MCF 10A (cell line): Measurements from ENCODE around the gene PLXDC1. TPM values are rescaled to one million over a fixed set of nuclear protein-coding genes. Genes with fewer than 3 reads are reported as not detected.

Experiments
- BruUV-seq: library from RNA; stranded (reverse); fragments of 400-500 nt; replicated peaks from 2 replicates; lab custom pipeline; 2021; lab: Mats Ljungman, UMichigan
- CTCF ChIA-PET: fragments of 300-600 bp; sonication (Branson Sonifier 250); formaldehyde crosslinking; extraction: SDS; loops from one replicate; lab custom pipeline; 2021; ENCODE audit warnings: antibody characterized with exemption, inconsistent platforms; lab: Yijun Ruan, JAX
- POLR2A ChIA-PET: fragments of 300-600, 350-650 bp; sonication (Branson Sonifier 250); formaldehyde crosslinking; extraction: SDS; loops from one replicate; lab custom pipeline; 2020; ENCODE audit warnings: antibody characterized with exemption, inconsistent platforms; lab: Yijun Ruan, JAX
- DNase-seq: peaks from one replicate; pipeline ENCODE4 v3.0.0-alpha.2; 2018; ENCODE audit not compliant: unreplicated experiment
- H3K27ac Mint-ChIP-seq: one replicate; pipeline ENCODE4 v1.8.0; 2022; ENCODE audit warnings: mild to moderate bottlenecking, low read depth, mixed read lengths; ENCODE audit not compliant: unreplicated experiment
- H3K27me3 Mint-ChIP-seq: one replicate; pipeline ENCODE4 v1.8.0; 2022; ENCODE audit warnings: mixed read lengths; ENCODE audit not compliant: insufficient read depth, unreplicated experiment
- H3K36me3 Mint-ChIP-seq: one replicate; pipeline ENCODE4 v1.8.0; 2022; ENCODE audit warnings: mild to moderate bottlenecking, moderate library complexity, mixed read lengths; ENCODE audit not compliant: insufficient read depth, unreplicated experiment
- H3K4me1 Mint-ChIP-seq: one replicate; pipeline ENCODE4 v1.8.0; 2022; ENCODE audit warnings: mixed read lengths; ENCODE audit not compliant: insufficient read depth, unreplicated experiment
- H3K4me3 Mint-ChIP-seq: one replicate; pipeline ENCODE4 v1.8.0; 2022; ENCODE audit warnings: mild to moderate bottlenecking, moderate library complexity, mixed read lengths; ENCODE audit not compliant: unreplicated experiment
- H3K9me3 Mint-ChIP-seq: one replicate; pipeline ENCODE4 v1.8.0; 2022; ENCODE audit warnings: mixed read lengths; ENCODE audit not compliant: unreplicated experiment
- CTCF ChIP-seq: fragments of 200-600 bp; IDR thresholded peaks from one replicate; pipeline ENCODE4 v1.8.0; 2022; ENCODE audit warnings: antibody characterized with exemption, mild to moderate bottlenecking; ENCODE audit not compliant: unreplicated experiment
- intact Hi-C: fragments of 100-400 bp; cut with micrococcal nuclease; formaldehyde crosslinking; loops from 2 replicates; pipeline ENCODE4 v1.14.1; 2022
- total RNA-seq: library from RNA; stranded (reverse); gene quantifications from 2 replicates; pipeline ENCODE4 v1.2.3, GENCODE V29; 2022

Gene PLXDC1
- total RNA-seq, 1 experiment from 2014 or later, result 0.61 TPM

DNA sequence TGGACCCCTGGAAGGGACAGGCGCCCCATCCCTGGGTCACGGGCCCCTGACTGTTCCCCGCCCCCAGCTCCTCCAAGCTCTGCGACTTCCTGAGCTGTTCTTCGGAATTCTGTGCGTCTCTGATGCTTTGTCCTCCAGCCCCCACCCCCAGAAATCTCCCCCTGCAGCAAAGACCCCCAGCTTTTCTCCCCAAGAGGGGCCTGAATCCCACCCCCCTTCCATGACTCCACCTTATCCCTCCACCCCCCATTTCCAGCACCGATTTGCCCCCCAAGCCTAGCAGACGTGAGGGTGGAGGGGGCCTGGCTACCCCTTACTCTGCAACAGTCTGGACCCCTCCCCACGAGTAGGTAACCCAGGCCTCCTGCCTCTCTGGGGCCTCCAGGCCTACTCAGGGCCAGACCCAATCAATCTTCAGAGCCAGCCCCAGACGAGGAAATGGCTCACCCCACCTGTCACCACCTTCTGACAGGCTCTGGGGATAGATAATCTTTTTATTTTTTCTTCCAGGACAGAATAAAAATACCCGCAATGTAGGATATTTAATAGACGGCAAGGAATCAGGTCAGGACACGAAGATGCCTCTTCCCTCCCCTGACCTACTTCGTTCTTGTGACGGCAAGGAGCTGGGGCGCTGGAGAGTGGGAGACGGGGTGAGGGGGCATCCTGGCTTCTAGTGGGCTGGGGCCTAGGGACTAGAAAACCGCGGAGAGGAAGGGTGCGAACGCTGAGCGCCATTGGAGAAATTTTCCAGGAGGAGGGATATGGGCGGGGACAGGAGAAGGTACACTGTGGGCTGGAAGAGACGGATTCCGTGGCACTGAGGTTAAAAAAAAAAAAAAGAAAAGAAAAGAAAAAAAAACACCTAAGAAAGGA lies 744 bp upstream of the PLXDC1 start:
- intact Hi-C loops, result loop anchor here (1.0 to 10.0 kb wide), 4 partner anchors 85 to 477 kb away; partner anchors contain the start of genes EPOP and RPL23
- Mint-ChIP-seq H3K4me1 (peaks cover 17% of the 10 kb centered on the region), H3K9me3 (no peaks in the 10 kb centered on the region), H3K27me3 (peaks cover 9% of the 10 kb centered on the region), H3K36me3 (peaks cover 20% of the 10 kb centered on the region), H3K4me3 (peak overlapping the region; percentile 100), H3K27ac (peak overlapping the region; percentile 33)
- ChIA-PET CTCF (interaction anchor here (0.6 to 4.7 kb wide), 20 partner anchors 8 to 281 kb away, joined by 3 to 114 read pairs (median 6); no protein-coding TSS in a partner anchor), POLR2A (interaction anchor here (0.6 to 2.8 kb wide), 19 partner anchors 10 to 401 kb away, joined by 3 to 51 read pairs (median 5); partner anchors contain the start of genes LASP1, PSMB3, RPL19 and RPL23)
- no peak for TF ChIP-seq CTCF
- BruUV-seq, result no TSS peak
- DNase-seq, result no peak

DNA sequence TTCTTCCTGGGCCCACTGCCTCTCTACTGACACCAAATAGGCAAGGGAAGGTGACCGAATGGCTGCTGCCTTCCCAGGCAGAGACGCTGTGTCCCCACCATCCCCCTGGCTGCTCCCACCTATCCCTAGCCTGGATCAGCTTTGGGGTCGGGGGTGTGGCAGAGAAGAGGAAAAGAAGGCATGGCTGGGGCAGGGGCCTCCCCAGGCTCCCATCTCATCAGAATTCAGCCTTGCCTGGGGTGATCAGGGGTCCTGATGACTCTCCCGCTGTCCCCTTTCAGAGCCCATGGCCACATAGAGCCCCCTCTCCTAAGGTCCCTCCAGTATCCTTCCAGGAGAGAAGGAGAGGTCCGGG lies 665 bp downstream of the PLXDC1 start:
- H3K9me3 Mint-ChIP-seq, result no peaks in the 10 kb centered on the region
- DNase-seq, result no peak
- peaks cover 17% of the 10 kb centered on the region for H3K4me1 Mint-ChIP-seq
- no peak overlapping the region for H3K4me3 Mint-ChIP-seq
- peaks cover 20% of the 10 kb centered on the region for H3K36me3 Mint-ChIP-seq
- BruUV-seq, result no TSS peak
- ChIA-PET CTCF (interaction anchor here (3.2 to 4.7 kb wide), 2 partner anchors 83 to 168 kb away, joined by 24 to 114 read pairs; no protein-coding TSS in a partner anchor), POLR2A (no interaction called here)
- peaks cover 9% of the 10 kb centered on the region for H3K27me3 Mint-ChIP-seq
- intact Hi-C loops, result loop anchor here (5.0 to 10.0 kb wide), 3 partner anchors 87 to 476 kb away; partner anchors contain the start of genes EPOP and RPL23
- no peak for TF ChIP-seq CTCF
- no peak overlapping the region for H3K27ac Mint-ChIP-seq

DNA sequence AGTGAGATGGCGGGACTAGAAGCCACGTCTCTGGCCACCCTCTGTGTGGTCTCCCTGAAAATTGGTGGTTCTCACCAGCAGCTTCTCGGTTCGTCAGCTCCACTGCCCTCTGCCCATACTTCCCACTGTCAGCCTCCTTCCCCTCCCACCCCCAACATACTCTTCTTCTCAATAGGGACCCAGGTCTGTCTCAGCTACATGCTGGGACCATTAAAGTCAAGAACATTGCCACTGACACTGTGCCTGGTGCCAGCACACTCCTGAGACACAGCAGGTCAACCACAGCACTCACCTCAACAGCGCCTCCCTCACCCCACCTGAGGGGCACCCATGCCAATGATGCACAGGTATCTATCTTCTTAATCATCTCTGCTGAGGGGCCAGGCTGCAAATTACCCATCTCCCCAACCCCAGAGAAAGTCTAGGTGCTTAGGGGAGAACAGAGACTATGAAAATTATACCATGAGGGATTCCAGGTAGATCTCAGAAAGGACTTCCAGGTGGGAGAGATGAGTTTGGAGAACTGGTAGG lies 1.3 kb downstream of the PLXDC1 start:
- no peak for TF ChIP-seq CTCF
- BruUV-seq, result no TSS peak
- no peaks in the 10 kb centered on the region for H3K9me3 Mint-ChIP-seq
- intact Hi-C loops, result loop anchor here (5.0 to 10.0 kb wide), 3 partner anchors 87 to 475 kb away; partner anchors contain the start of genes EPOP and RPL23
- POLR2A ChIA-PET, result interaction anchor here (0.6 kb wide), 1 partner anchor 277 kb away, joined by 3 read pairs; no protein-coding TSS in a partner anchor
- peaks cover 9% of the 10 kb centered on the region for H3K27me3 Mint-ChIP-seq
- H3K27ac Mint-ChIP-seq, result no peak overlapping the region
- peaks cover 23% of the 10 kb centered on the region for H3K4me1 Mint-ChIP-seq
- CTCF ChIA-PET, result interaction anchor here (0.6 to 4.7 kb wide), 2 partner anchors 167 to 318 kb away, joined by 3 to 114 read pairs; no protein-coding TSS in a partner anchor
- H3K4me3 Mint-ChIP-seq, result no peak overlapping the region
- no peak for DNase-seq
- H3K36me3 Mint-ChIP-seq, result peaks cover 20% of the 10 kb centered on the region
